HG03565 (cell line): Measurements from ENCODE around the gene PRM1.
"Not testable (repeated sequence)": the region's sequence is repeated elsewhere in the genome, so short reads cannot be mapped to it uniquely, and the experiment has no call there.

Experiments
- ATAC-seq: cut with Tn5 transposase; IDR thresholded peaks from one replicate; pipeline ENCODE4 v1.9.1; 2021; ENCODE audit warnings: mild to moderate bottlenecking, moderate library complexity; ENCODE audit not compliant: unreplicated experiment

The PRM1 gene

GRCh38 chr16:11314309-11314894, 33.3 kb upstream of the PRM1 start:
- ATAC-seq = no peak

- no peak for ATAC-seq
Measured at GRCh38 chr16:11313493-11314308, 32.6 kb upstream of the PRM1 start.

GRCh38 chr16:11312718-11313492, 31.8 kb upstream of the PRM1 start:
- ATAC-seq = no peak

GRCh38 chr16:11310997-11311561, 29.9 kb upstream of the PRM1 start:
- no peak for ATAC-seq

- no peak for ATAC-seq
Measured at GRCh38 chr16:11310634-11310977, 29.5 kb upstream of the PRM1 start.

GRCh38 chr16:11309895-11310633, 28.9 kb upstream of the PRM1 start:
- peak; percentile 31 for ATAC-seq

GRCh38 chr16:11308493-11309283, 27.6 kb upstream of the PRM1 start:
- no peak for ATAC-seq

- no peak for ATAC-seq
Measured at GRCh38 chr16:11307639-11308492, 26.7 kb upstream of the PRM1 start.

- ATAC-seq = no peak
Measured at GRCh38 chr16:11306997-11307638, 26.0 kb upstream of the PRM1 start.

- no peak for ATAC-seq
Measured at GRCh38 chr16:11306381-11306780, 25.3 kb upstream of the PRM1 start.

GRCh38 chr16:11303405-11304138, 22.4 kb upstream of the PRM1 start:
- ATAC-seq = no peak

- no peak for ATAC-seq
Measured at GRCh38 chr16:11302977-11303376, 21.8 kb upstream of the PRM1 start.

- ATAC-seq = no peak
Measured at GRCh38 chr16:11301645-11302501, 20.7 kb upstream of the PRM1 start.

- ATAC-seq = no peak
Measured at GRCh38 chr16:11300560-11300892, 19.4 kb upstream of the PRM1 start.

- no peak for ATAC-seq
Measured at GRCh38 chr16:11299865-11300559, 18.9 kb upstream of the PRM1 start.

- not testable (repeated sequence) for ATAC-seq
Measured at GRCh38 chr16:11298950-11299547, 17.9 kb upstream of the PRM1 start.
